ENCODE data around the gene ABO.
"Not testable (repeated sequence)": the region's sequence is repeated elsewhere in the genome, so short reads cannot be mapped to it uniquely, and the experiment has no call there.

The ABO gene

GRCh38 chr9:133286523-133286922 lies 11.5 kb upstream of the ABO start:
- no peak for DNase-seq

- DNase-seq = no peak
Measured at GRCh38 chr9:133285252-133285775, 10.3 kb upstream of the ABO start.

GRCh38 chr9:133284362-133284761 lies 9.4 kb upstream of the ABO start:
- DNase-seq = no peak

GRCh38 chr9:133283255-133284032 lies 8.4 kb upstream of the ABO start:
- DNase-seq = not testable (repeated sequence)

GRCh38 chr9:133282464-133283238 lies 7.7 kb upstream of the ABO start:
- DNase-seq = no peak

- no peak for DNase-seq
Measured at GRCh38 chr9:133280392-133280791, 5.4 kb upstream of the ABO start.

GRCh38 chr9:133278161-133279114 lies 3.4 kb upstream of the ABO start:
- DNase-seq = no peak

GRCh38 chr9:133277467-133277866 lies 2.5 kb upstream of the ABO start:
- DNase-seq = no peak

GRCh38 chr9:133276923-133277322 lies 1.9 kb upstream of the ABO start:
- no peak for DNase-seq

- DNase-seq = no peak
Measured at GRCh38 chr9:133276001-133276884, 1.2 kb upstream of the ABO start.

- DNase-seq = no peak
Measured at GRCh38 chr9:133274236-133275104, 531 bp downstream of the ABO start.

GRCh38 chr9:133273819-133274218 lies 1.2 kb downstream of the ABO start:
- DNase-seq = no peak

- no peak for DNase-seq
Measured at GRCh38 chr9:133273098-133273497, 1.9 kb downstream of the ABO start.

GRCh38 chr9:133269537-133270362 lies 5.3 kb downstream of the ABO start:
- no peak for DNase-seq

GRCh38 chr9:133269136-133269535 lies 5.9 kb downstream of the ABO start:
- not testable (repeated sequence) for DNase-seq

GRCh38 chr9:133268335-133269056 lies 6.5 kb downstream of the ABO start:
- no peak for DNase-seq

- no peak for DNase-seq
Measured at GRCh38 chr9:133264235-133264764, 10.7 kb downstream of the ABO start.

- DNase-seq = no peak
Measured at GRCh38 chr9:133263557-133263956, 11.4 kb downstream of the ABO start.

- DNase-seq = no peak
Measured at GRCh38 chr9:133262226-133262625, 12.8 kb downstream of the ABO start.
